Stomach smooth muscle (tissue), 2 donors: ENCODE data around the gene CARD11.

Source experiments
- H3K27ac ChIP-seq: one replicate; pipeline ENCODE4 v1.7.0; 2013; ENCODE audit warnings: mild to moderate bottlenecking, low read length, inconsistent platforms
- H3K27me3 ChIP-seq, 2 donors: one replicate each; pipeline ENCODE4 v1.7.0; 2013; ENCODE audit warnings: low read length in 2 of 2; ENCODE audit not compliant: insufficient read depth in 2 of 2, control insufficient read depth in 1 of 2
- H3K36me3 ChIP-seq, 2 donors: one replicate each; pipeline ENCODE4 v1.7.0; 2013; ENCODE audit warnings: low read length in 2 of 2; ENCODE audit not compliant: control insufficient read depth in 2 of 2, insufficient read depth in 2 of 2
- H3K4me1 ChIP-seq: one replicate; pipeline ENCODE4 v1.7.0; 2013; ENCODE audit warnings: low read length; ENCODE audit not compliant: control insufficient read depth, insufficient read depth
- H3K4me3 ChIP-seq, 2 donors: one replicate each; pipeline ENCODE4 v1.7.0; 2013; ENCODE audit warnings: low read length in 2 of 2
- H3K9ac ChIP-seq, 2 donors: one replicate each; pipeline ENCODE4 v1.7.0; 2013; ENCODE audit warnings: low read length in 2 of 2, mild to moderate bottlenecking in 1 of 2
- H3K9me3 ChIP-seq, 2 donors: one replicate each; pipeline ENCODE4 v1.7.0; 2013; ENCODE audit warnings: low read length in 2 of 2; ENCODE audit not compliant: control insufficient read depth in 2 of 2
- donor health status: healthy.
- donor health status: Pancreatic carcinoma.

Gene CARD11

GRCh38 chr7:3003936-3004335, 39.7 kb downstream of the CARD11 start:
- Histone ChIP-seq H3K27me3 (no peaks in the 10 kb centered on the region), H3K9me3 (peaks cover 0 to 2% of the 10 kb centered on the region in 2 donors), H3K4me3 (no peak overlapping the region), H3K4me1 (no peaks in the 10 kb centered on the region), H3K27ac (no peak overlapping the region), H3K36me3 (no peaks in the 10 kb centered on the region), H3K9ac (no peak overlapping the region)

GRCh38 chr7:3002631-3003030, 41.0 kb downstream of the CARD11 start:
- H3K4me3 ChIP-seq: no peak overlapping the region
- no peaks in the 10 kb centered on the region for H3K36me3 ChIP-seq
- no peak overlapping the region for H3K9ac ChIP-seq
- peaks cover 0 to 2% of the 10 kb centered on the region in 2 donors for H3K9me3 ChIP-seq
- H3K27me3 ChIP-seq: no peaks in the 10 kb centered on the region
- no peak overlapping the region for H3K27ac ChIP-seq
- no peaks in the 10 kb centered on the region for H3K4me1 ChIP-seq

GRCh38 chr7:3000566-3000965, 43.1 kb downstream of the CARD11 start:
- Histone ChIP-seq H3K36me3 (no peaks in the 10 kb centered on the region), H3K27me3 (no peaks in the 10 kb centered on the region), H3K9me3 (peaks cover 0 to 5% of the 10 kb centered on the region in 2 donors), H3K4me3 (no peak overlapping the region), H3K4me1 (no peaks in the 10 kb centered on the region), H3K9ac (no peak overlapping the region), H3K27ac (no peak overlapping the region)

GRCh38 chr7:2999078-2999500, 44.6 kb downstream of the CARD11 start:
- Histone ChIP-seq H3K27ac (no peak overlapping the region), H3K27me3 (no peaks in the 10 kb centered on the region), H3K4me1 (no peaks in the 10 kb centered on the region), H3K36me3 (no peaks in the 10 kb centered on the region), H3K4me3 (no peak overlapping the region), H3K9ac (no peak overlapping the region), H3K9me3 (peaks cover 0 to 5% of the 10 kb centered on the region in 2 donors)

- H3K4me1 ChIP-seq: no peaks in the 10 kb centered on the region
- H3K9me3 ChIP-seq: peaks cover 0 to 5% of the 10 kb centered on the region in 2 donors
- no peak overlapping the region for H3K9ac ChIP-seq
- no peak overlapping the region for H3K4me3 ChIP-seq
- H3K27ac ChIP-seq: no peak overlapping the region
- no peaks in the 10 kb centered on the region for H3K36me3 ChIP-seq
- no peaks in the 10 kb centered on the region for H3K27me3 ChIP-seq
Observed at GRCh38 chr7:2997014-2997413, 46.7 kb downstream of the CARD11 start.

- no peak overlapping the region for H3K4me3 ChIP-seq
- H3K27me3 ChIP-seq: no peaks in the 10 kb centered on the region
- no peak overlapping the region for H3K9ac ChIP-seq
- peaks cover 3 to 9% of the 10 kb centered on the region in 2 donors for H3K9me3 ChIP-seq
- no peaks in the 10 kb centered on the region for H3K4me1 ChIP-seq
- H3K27ac ChIP-seq: no peak overlapping the region
- H3K36me3 ChIP-seq: no peaks in the 10 kb centered on the region
Observed at GRCh38 chr7:2996141-2996540, 47.5 kb downstream of the CARD11 start.

- no peak overlapping the region for H3K27ac ChIP-seq
- H3K9me3 ChIP-seq: peaks cover 3 to 9% of the 10 kb centered on the region in 2 donors
- no peak overlapping the region for H3K9ac ChIP-seq
- H3K4me3 ChIP-seq: no peak overlapping the region
- H3K36me3 ChIP-seq: no peaks in the 10 kb centered on the region
- H3K4me1 ChIP-seq: no peaks in the 10 kb centered on the region
- no peaks in the 10 kb centered on the region for H3K27me3 ChIP-seq
Observed at GRCh38 chr7:2993868-2994267, 49.8 kb downstream of the CARD11 start.

GRCh38 chr7:2993396-2993795, 50.3 kb downstream of the CARD11 start:
- Histone ChIP-seq H3K4me3 (no peak overlapping the region), H3K36me3 (no peaks in the 10 kb centered on the region), H3K4me1 (no peaks in the 10 kb centered on the region), H3K9ac (no peak overlapping the region), H3K27ac (no peak overlapping the region), H3K9me3 (peaks cover 3 to 9% of the 10 kb centered on the region in 2 donors), H3K27me3 (no peaks in the 10 kb centered on the region)

- no peak overlapping the region for H3K27ac ChIP-seq
- no peak overlapping the region for H3K9ac ChIP-seq
- H3K36me3 ChIP-seq: no peaks in the 10 kb centered on the region
- peaks cover 3 to 7% of the 10 kb centered on the region in 2 donors for H3K9me3 ChIP-seq
- no peaks in the 10 kb centered on the region for H3K4me1 ChIP-seq
- H3K27me3 ChIP-seq: no peaks in the 10 kb centered on the region
- H3K4me3 ChIP-seq: no peak overlapping the region
Observed at GRCh38 chr7:2990949-2991470, 52.7 kb downstream of the CARD11 start.

GRCh38 chr7:2986561-2986960, 57.1 kb downstream of the CARD11 start:
- H3K9ac ChIP-seq: no peak overlapping the region
- H3K36me3 ChIP-seq: no peaks in the 10 kb centered on the region
- H3K4me1 ChIP-seq: no peaks in the 10 kb centered on the region
- H3K4me3 ChIP-seq: no peak overlapping the region
- no peak overlapping the region for H3K27ac ChIP-seq
- H3K27me3 ChIP-seq: no peaks in the 10 kb centered on the region
- peaks cover 3 to 12% of the 10 kb centered on the region in 2 donors for H3K9me3 ChIP-seq

- H3K9ac ChIP-seq: no peak overlapping the region
- peaks cover 2 to 6% of the 10 kb centered on the region in 2 donors for H3K27me3 ChIP-seq
- H3K4me3 ChIP-seq: no peak overlapping the region
- no peaks in the 10 kb centered on the region for H3K36me3 ChIP-seq
- H3K27ac ChIP-seq: no peak overlapping the region
- H3K4me1 ChIP-seq: no peaks in the 10 kb centered on the region
- H3K9me3 ChIP-seq: peaks cover 0 to 9% of the 10 kb centered on the region in 2 donors
Observed at GRCh38 chr7:2985866-2986265, 57.8 kb downstream of the CARD11 start.
